Measurements from ENCODE around the gene PACS2.

PACS2 gene

GRCh38 chr14:105385698-105386365 lies 71.3 kb downstream of the PACS2 start:
- no peak for TF ChIP-seq CTCF (IDR thresholded peaks at IDR 0.05)

- no peak for TF ChIP-seq CTCF (IDR thresholded peaks at IDR 0.05)
Measured at GRCh38 chr14:105386581-105387529, 72.3 kb downstream of the PACS2 start.

GRCh38 chr14:105387530-105387922 lies 73.0 kb downstream of the PACS2 start:
- TF ChIP-seq CTCF (IDR thresholded peaks at IDR 0.05), result no peak

GRCh38 chr14:105388110-105388951 lies 73.8 kb downstream of the PACS2 start:
- no peak for TF ChIP-seq CTCF (IDR thresholded peaks at IDR 0.05)

- TF ChIP-seq CTCF (IDR thresholded peaks at IDR 0.05), result no peak
Measured at GRCh38 chr14:105388976-105389375, 74.4 kb downstream of the PACS2 start.

- no peak for TF ChIP-seq CTCF (IDR thresholded peaks at IDR 0.05)
Measured at GRCh38 chr14:105389534-105389933, 75.0 kb downstream of the PACS2 start.

Measured in LNCAP (cell line).